GM13976 (cell line): ENCODE data around the gene ASXL2.
"Not testable (repeated sequence)": the region's sequence is repeated elsewhere in the genome, so short reads cannot be mapped to it uniquely, and the experiment has no call there.

Source experiments
- DNase-seq: peaks from one replicate; pipeline ENCODE4 v3.0.0; 2012; ENCODE audit warnings: low spot score
- in situ Hi-C: fragments of 300-500 bp; cut with MboI; formaldehyde crosslinking; loops from one replicate; pipeline ENCODE4 v1.12.0; 2022; ENCODE audit warnings: low sequenced_read_pairs, mixed read lengths, inconsistent platforms; ENCODE audit not compliant: unreplicated experiment
- TF ChIP-seq, protein P1 (sequence below): IDR thresholded peaks from 2 replicates; pipeline ENCODE4 v1.5.1; 2012; ENCODE audit warnings: borderline replicate concordance, mild to moderate bottlenecking; ENCODE audit not compliant: insufficient read depth; ENCODE audit errors: extremely low read depth, missing control alignments, control extremely low read depth

Gene ASXL2

DNA sequence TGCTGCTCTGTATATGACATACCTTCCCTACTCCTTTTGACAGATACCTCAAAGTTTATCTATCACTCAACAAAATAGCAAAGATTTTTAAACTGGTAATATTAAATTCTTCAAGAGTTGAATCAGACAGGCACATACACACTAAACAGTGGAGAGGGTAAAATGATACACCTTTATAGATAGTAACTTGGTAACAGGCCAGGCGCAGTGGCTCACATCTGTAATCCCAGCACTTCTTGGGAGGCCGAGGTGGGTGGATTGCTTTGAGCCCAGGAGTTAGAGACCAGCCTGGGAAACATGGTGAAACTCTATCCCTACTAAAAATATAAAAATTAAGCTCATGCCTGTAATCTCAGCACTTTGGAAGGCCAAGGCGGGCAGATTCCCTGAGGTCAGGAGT lies 23.2 kb downstream of the ASXL2 start:
- DNase-seq, result no peak
- in situ Hi-C loops, result no loop called here
- TF ChIP-seq, protein P1, sequence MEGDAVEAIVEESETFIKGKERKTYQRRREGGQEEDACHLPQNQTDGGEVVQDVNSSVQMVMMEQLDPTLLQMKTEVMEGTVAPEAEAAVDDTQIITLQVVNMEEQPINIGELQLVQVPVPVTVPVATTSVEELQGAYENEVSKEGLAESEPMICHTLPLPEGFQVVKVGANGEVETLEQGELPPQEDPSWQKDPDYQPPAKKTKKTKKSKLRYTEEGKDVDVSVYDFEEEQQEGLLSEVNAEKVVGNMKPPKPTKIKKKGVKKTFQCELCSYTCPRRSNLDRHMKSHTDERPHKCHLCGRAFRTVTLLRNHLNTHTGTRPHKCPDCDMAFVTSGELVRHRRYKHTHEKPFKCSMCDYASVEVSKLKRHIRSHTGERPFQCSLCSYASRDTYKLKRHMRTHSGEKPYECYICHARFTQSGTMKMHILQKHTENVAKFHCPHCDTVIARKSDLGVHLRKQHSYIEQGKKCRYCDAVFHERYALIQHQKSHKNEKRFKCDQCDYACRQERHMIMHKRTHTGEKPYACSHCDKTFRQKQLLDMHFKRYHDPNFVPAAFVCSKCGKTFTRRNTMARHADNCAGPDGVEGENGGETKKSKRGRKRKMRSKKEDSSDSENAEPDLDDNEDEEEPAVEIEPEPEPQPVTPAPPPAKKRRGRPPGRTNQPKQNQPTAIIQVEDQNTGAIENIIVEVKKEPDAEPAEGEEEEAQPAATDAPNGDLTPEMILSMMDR, result no peak

DNA sequence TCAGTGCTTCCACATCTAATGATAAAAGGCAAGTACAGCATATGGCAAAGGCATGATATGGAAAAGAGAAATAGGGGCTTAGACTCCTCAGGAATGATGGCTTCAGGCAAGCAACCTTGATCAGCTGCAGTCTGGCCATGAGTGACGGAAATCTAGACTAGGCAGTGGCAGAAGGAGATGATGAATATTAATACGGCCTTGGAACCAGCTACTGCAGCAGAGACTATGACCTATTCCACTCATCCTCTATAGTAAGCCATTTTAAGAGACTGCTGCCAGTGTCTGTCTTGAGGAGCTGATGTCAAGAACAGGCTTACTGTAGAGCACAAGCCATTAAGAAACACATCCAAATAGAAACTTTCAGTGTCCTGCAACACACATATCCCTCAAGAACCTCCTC lies 23.7 kb downstream of the ASXL2 start:
- no peak for DNase-seq
- in situ Hi-C loops, result no loop called here
- TF ChIP-seq, protein P1, result no peak

DNA sequence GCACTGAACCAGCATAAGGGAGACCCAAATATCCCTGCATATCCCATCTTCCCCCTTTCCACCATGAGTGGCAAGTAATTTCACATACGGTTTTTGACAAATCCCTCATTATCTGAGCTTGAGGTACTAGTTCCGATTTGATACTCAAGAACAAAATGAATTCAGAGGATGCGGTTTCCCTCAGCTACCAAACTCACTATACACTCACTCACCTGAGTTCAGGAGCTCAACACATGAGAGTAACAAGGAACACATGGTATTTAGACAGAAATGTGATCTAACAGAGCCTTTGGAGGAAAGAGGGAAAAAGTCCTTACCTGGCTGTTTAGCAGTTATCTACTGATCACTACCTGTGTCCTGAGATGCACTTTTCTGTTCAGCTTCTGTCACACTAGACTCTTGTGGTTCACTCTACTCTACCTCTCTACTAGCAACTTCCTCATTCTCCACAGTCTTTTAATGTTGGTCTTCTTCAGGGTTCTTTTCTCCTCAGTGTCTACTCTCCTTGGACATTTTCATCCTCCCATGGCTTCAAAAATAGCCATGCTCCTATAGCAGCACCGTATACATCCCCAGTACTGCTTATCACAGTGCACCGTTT lies 25.1 kb downstream of the ASXL2 start:
- in situ Hi-C loops, result no loop called here
- TF ChIP-seq, protein P1, result no peak

DNA sequence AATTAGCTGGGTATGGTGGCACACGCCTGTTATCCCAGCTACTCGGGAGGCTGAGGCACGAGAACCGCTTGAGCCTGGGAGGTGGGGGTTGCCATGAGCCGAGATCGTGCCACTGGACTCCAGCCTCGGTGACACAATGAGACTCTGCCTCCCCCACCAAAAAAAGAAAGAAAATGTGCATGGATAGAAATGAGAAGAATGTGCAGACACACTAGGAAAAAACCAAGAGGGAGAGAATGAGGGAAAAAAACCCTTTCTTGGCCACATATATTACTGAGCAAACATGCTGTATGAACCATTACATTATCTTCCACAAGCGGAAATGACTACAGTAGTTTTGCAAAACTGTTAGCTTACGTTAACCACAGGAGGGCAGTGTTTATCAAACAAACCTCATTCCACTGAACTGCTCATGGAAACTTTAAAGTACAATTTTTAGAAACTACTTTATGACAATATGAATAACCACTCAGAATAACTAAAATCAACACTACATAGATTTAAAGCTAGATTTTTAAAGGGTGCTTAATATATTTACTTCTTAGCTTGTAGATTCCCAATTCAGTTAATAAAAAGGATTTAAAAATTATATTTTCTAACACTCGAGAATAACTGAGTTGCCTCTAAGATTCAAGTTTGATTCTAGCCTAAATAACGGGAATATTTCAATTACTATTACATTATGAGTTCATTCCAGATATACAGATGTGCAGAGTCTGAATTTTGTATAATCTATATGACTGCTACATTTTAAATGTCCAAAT lies 26.4 kb downstream of the ASXL2 start:
- peak; percentile 72 for DNase-seq
- TF ChIP-seq, protein P1, result peak; percentile 47
- in situ Hi-C loops, result no loop called here

More for the DNA sequence above, 25.1 kb downstream of the ASXL2 start:
- no peak for DNase-seq

DNA sequence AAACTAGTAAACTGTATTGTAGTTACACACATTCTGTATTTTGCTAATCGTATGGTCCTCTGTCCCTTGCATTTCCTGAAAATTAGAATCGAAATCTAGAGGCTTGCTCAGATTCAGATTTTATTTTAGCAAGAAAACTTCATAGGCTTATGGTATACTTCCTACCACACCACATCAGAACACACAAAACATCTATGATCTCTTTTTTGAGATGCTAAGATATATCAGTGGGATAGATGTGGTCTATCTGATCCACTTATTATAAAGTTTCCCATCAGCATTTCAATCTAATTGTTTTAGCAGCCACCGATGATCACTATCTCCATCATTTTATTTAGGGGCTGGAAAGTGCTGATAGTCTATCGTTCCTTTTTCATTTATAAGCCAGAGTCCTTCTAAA lies 27.9 kb downstream of the ASXL2 start:
- in situ Hi-C loops, result not testable (repeated sequence)

DNA sequence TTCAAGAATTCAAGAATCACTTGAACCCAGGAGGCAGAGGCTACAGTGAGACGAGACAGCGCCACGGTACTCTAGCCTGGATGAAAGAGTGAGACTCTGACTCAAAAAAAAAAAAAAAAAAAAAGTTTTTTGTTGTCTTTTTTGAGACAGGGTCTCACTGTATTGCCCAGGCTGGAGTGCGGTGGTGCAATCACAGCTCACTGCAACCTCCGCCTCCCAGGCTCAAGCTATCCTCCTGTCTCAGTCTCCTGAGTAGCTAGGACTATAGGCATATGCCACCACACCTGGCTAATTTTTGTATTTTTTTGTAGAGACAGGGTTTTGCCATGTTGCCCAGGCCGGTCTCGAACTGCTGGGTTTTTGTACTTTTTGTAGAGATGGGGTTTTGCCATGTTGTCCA lies 28.9 kb downstream of the ASXL2 start:
- in situ Hi-C loops, DNase-seq: not testable (repeated sequence)

More for the DNA sequence above, 27.9 kb downstream of the ASXL2 start:
- DNase-seq, result not testable (repeated sequence)

DNA sequence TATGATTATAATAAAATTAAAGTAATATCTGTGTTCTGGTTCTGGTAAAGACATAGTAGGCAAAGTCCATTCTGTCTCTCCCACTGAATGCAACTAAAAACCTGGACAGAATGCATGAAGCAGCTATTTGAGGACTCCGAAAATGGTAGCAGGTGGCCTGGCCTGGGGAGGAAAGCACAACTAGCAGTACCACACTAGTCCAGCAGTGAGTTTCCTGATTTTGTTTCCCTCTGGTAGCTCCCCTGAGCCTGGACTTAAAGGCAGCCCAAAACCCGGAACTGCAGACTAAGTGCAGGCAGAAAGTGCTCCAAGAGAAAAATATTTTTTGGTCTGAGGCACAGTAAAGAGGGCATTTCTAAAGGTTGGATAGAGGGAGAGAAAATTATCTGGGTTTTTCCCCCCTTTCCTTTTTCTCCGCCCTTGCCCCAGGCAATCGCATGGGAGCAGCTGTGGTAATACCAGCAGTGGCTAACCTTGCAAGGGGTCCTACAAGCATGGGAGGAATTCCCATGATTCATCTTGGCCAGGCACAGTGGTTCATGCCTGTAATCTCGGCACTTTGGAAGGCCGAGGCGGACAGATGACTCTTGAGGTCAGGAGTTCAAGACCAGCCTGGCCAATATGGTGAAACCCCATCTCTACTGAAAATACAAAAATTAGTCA lies 32.3 kb downstream of the ASXL2 start:
- TF ChIP-seq, protein P1, result no peak
- in situ Hi-C loops, result no loop called here
- DNase-seq, result no peak
